ENCODE measurements around the gene ARMC5.
A peak's percentile ranks its signal among the peaks of the same experiment; 100 is the strongest.
"Not testable (repeated sequence)": the region's sequence is repeated elsewhere in the genome, so short reads cannot be mapped to it uniquely, and the experiment has no call there.

Gene ARMC5

DNA sequence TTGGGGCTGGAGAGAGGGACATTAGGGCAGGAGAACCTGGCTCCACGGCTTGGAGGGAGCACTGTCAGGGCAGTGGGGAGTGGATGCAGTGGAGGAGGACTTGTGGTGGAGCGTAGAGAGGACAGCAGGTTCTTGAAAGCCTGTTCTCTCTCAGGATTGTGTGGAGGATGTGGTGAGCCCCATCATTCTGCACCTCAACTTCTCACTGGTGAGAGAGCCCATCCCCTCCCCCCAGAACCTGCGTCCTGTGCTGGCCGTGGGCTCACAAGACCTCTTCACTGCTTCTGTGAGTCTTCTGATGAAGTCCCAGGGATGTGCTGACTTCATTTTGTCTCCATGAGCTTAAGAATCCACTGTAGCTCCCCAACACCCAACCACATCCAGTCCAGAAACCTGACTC lies 44.6 kb upstream of the ARMC5 start:
- no peak for TF ChIP-seq CTCF (IDR thresholded peaks at IDR 0.05; ENCODE audit: low read depth, low read length, missing control alignments)
- no peak overlapping the region for H3K4me3 ChIP-seq (ENCODE audit: low read depth, low read length)
- no peak for DNase-seq (ENCODE audit: low read depth)

DNA sequence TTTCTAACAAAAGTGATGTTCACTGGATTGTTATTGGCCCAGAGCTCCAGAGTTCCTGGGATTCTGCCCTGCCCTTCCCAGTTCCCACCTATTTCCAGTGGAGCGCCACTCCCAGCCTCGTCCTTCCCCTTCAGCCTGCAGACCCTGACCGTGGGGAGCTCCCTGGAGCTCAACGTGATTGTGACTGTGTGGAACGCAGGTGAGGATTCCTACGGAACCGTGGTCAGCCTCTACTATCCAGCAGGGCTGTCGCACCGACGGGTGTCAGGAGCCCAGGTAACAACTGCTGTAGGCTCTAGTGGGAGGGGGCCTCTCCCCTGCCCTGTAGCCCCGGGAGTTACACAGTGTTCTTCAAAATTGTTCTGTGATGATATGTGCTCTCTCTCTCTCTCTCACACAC lies 42.9 kb upstream of the ARMC5 start:
- H3K4me3 ChIP-seq (ENCODE audit: low read depth, low read length) = no peak overlapping the region
- no peak for TF ChIP-seq CTCF (IDR thresholded peaks at IDR 0.05; ENCODE audit: low read depth, low read length, missing control alignments)
- DNase-seq (ENCODE audit: low read depth) = no peak

DNA sequence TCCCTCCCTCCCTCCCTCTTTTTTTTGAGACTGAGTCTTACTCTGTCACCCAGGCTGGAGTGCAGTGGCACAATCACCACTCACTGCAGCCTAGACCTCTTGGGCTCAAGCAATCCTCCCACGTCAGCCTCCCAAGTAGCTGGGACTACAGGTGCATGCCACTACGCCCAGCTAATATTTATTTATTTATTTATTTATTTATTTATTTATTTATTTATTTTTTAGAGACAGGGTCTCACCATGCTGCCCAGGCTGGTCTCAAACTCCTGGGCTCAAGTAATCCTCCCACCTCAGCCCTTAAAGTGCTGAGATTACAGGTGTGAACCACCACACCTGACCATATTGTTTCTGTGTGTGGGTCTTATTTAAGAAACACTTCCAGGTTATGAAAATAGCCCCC lies 42.3 kb upstream of the ARMC5 start:
- not testable (repeated sequence) for H3K4me3 ChIP-seq (ENCODE audit: low read depth, low read length); DNase-seq (ENCODE audit: low read depth)

DNA sequence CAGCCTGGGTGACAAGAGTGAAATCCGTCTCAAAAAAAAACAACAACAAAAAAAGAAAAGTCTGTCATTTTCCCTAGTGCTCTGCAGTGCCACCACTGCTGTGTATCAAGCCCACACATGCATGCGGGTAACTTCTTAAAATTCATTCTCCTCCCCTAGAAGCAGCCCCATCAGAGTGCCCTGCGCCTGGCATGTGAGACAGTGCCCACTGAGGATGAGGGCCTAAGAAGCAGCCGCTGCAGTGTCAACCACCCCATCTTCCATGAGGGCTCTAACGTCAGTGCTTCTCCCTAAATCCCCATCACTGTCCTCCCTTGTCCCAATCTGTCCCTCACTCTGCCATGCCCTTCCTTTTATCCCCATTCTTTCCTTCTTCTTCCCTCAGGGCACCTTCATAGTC lies 41.4 kb upstream of the ARMC5 start:
- no peak overlapping the region for H3K4me3 ChIP-seq (ENCODE audit: low read depth, low read length)
- no peak for DNase-seq (ENCODE audit: low read depth)
- TF ChIP-seq CTCF (IDR thresholded peaks at IDR 0.05; ENCODE audit: low read depth, low read length, missing control alignments) = no peak

DNA sequence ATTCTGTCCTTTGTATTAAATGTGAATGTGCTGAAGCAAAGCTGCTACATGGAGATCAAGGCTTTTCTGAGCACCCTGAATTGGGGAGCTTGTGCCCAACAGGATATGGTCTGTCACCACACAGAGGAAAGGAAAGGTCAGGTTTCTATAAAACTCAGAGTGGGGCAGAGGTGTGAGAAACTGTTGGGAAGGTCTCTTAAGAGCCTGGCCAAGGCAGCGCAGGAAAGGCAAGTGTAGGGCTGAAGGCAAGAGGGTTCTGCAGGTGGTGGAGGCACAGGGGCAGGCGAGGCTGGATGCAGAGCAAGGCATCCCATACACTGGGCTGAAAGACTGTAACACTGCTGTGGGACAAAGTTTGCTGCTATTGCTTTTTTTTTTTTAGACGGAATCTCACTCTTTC lies 39.3 kb upstream of the ARMC5 start:
- no peak for DNase-seq (ENCODE audit: low read depth)
- TF ChIP-seq CTCF (IDR thresholded peaks at IDR 0.05; ENCODE audit: low read depth, low read length, missing control alignments) = no peak
- H3K4me3 ChIP-seq (ENCODE audit: low read depth, low read length) = no peak overlapping the region

DNA sequence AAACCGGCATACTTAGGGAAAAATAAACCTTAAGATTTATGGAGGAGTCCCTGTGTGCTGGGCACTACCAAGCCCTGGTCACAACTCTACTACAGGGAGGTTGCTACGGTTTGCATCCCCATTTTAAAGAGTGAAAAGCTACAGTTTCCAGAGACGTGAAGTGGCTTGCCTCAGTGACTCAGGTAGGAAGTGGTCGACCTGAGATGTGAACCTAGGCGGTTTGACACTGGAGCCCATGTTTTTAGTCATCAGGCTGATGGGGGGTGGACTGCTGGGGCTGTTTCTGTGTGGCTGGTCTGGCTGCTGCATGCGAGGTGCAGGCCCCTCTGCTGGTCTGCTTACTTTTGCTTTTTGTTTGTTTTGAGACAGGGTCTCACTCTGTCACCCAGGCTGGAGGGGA lies 37.7 kb upstream of the ARMC5 start:
- TF ChIP-seq CTCF (IDR thresholded peaks at IDR 0.05; ENCODE audit: low read depth, low read length, missing control alignments) = no peak

GRCh38 chr16:31423241-31423640 lies 36.1 kb upstream of the ARMC5 start:
- H3K4me3 ChIP-seq (ENCODE audit: low read depth, low read length) = no peak overlapping the region
- no peak for DNase-seq (ENCODE audit: low read depth)
- no peak for TF ChIP-seq CTCF (IDR thresholded peaks at IDR 0.05; ENCODE audit: low read depth, low read length, missing control alignments)

More for the DNA sequence above, 37.7 kb upstream of the ARMC5 start:
- H3K4me3 ChIP-seq (ENCODE audit: low read depth, low read length) = no peak overlapping the region
- DNase-seq (ENCODE audit: low read depth) = peak; percentile 19

- no peak overlapping the region for H3K4me3 ChIP-seq (ENCODE audit: low read depth, low read length)
- no peak for TF ChIP-seq CTCF (IDR thresholded peaks at IDR 0.05; ENCODE audit: low read depth, low read length, missing control alignments)
- no peak for DNase-seq (ENCODE audit: low read depth)
Measured at GRCh38 chr16:31423801-31424200, 35.5 kb upstream of the ARMC5 start.

Measured in GM12864 (cell line).